ENCODE data around the gene SPIRE2. TPM values are rescaled to one million over a fixed set of nuclear protein-coding genes. Genes with fewer than 3 reads are reported as not detected.

SPIRE2 gene, protein sequence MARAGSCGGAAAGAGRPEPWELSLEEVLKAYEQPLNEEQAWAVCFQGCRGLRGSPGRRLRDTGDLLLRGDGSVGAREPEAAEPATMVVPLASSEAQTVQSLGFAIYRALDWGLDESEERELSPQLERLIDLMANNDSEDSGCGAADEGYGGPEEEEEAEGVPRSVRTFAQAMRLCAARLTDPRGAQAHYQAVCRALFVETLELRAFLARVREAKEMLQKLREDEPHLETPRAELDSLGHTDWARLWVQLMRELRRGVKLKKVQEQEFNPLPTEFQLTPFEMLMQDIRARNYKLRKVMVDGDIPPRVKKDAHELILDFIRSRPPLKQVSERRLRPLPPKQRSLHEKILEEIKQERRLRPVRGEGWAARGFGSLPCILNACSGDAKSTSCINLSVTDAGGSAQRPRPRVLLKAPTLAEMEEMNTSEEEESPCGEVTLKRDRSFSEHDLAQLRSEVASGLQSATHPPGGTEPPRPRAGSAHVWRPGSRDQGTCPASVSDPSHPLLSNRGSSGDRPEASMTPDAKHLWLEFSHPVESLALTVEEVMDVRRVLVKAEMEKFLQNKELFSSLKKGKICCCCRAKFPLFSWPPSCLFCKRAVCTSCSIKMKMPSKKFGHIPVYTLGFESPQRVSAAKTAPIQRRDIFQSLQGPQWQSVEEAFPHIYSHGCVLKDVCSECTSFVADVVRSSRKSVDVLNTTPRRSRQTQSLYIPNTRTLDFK
- 16.1 TPM for total RNA-seq

DNA sequence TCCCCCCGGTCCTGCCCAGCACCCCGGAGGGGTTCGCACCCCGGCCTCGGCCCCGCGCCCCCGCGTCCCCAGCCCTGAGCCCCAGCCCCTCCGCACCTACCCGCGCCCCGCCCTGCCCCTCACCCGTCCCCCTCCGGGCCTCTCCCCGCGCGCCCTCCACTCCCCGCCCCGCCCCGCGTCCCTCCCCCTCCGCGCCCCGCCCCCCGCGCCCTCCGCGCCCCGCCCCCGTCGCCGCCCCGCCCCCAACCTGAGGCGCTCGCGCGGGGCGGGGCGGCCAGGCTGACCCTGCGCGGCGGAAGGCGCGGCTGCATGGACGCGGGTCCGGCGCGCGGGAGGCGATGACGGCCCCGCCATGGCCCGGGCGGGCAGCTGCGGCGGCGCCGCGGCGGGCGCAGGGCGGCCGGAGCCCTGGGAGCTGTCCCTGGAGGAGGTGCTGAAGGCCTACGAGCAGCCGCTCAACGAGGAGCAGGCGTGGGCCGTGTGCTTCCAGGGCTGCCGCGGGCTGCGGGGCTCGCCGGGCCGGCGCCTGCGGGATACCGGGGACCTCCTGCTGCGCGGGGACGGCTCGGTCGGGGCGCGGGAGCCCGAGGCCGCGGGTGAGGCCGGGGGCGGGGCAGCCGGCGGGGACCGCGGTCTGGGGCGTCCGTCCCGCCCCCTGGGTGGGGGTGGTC lies at the start of gene SPIRE2:
TSS of gene SPIRE2 (plus strand) at position 277 of the 671 bp plus-strand sequence. CDS start at position 353, 76 bp downstream.

DNA sequence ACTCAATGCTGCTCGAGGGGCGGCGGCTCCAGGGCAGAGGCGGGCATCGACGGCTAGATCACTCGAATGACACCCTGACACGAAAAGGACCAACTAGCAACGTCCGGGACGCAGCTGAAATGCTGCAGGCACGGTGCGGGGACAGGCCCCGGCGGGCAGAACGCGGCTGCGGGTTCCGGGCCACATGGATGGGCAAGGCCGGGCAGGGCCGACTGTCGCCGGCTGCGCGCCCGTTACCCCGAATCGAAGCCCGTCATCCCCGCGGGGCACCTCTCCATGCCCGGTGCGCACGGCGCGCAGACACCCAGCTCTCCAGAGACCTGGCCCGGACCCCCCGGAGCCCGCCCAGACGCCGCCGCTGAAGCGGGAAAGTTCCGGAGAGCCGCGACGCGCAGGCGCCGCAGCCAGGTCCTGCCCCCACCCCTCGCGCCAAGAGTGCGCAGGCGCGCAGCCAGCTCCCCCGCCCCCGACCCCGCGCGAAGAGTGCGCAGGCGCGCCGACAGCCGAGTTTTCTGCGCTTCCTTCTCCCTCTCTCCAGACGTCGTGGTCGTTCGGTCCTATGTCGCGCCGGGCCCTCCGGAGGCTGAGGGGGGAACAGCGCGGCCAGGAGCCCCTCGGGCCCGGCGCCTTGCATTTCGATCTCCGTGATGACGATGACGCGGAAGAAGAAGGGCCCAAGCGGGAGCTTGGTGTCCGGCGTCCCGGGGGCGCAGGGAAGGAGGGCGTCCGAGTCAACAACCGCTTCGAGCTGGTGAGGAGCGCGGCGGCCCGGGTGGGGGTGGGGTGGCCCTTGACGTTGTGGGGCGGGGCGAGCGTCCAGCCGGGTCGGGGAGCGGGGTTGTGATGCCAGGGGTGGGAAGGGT lies 45.1 kb downstream of the SPIRE2 start, which contains the start of gene TCF25:
TSS of gene TCF25 (plus strand) at position 484 of the 863 bp plus-strand sequence. CDS start at position 560, 76 bp downstream.

DNA sequence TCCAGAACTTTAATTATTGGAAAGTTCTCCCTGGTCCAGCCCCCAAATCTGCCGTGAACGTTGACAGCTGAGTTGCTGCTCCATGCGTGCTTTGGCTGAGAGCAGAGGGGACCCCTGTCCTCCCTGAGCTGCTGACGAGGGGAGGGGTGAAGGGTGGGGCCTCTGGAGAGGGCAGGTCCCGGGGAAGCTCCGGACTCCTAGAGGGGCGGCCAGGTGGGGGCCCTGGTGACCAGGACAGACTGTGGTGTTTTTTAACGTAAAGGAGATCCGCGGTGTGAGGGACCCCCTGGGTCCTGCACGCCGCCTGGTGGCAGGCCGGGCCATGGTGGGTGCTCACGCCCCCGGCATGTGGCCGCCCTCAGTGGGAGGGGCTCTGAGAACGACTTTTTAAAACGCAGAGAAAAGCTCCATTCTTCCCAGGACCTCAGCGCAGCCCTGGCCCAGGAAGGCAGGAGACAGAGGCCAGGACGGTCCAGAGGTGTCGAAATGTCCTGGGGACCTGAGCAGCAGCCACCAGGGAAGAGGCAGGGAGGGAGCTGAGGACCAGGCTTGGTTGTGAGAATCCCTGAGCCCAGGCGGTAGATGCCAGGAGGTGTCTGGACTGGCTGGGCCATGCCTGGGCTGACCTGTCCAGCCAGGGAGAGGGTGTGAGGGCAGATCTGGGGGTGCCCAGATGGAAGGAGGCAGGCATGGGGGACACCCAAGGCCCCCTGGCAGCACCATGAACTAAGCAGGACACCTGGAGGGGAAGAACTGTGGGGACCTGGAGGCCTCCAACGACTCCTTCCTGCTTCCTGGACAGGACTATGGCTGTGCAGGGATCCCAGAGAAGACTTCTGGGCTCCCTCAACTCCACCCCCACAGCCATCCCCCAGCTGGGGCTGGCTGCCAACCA lies 90.4 kb downstream of the SPIRE2 start, which contains the start of gene MC1R:
TSS of gene MC1R (plus strand) at position 410 of the 895 bp plus-strand sequence. CDS start at position 807, 397 bp downstream.

Other genes with a start within 250 kb of the SPIRE2 start
- gene DPEP1, start 214.8 kb upstream of the SPIRE2 start, total RNA-seq: 1.0 TPM
- gene CHMP1A, start 170.8 kb upstream of the SPIRE2 start, total RNA-seq: 49.9 TPM
- 9.7 TPM for gene SPATA33, start 170.6 kb upstream of the SPIRE2 start, total RNA-seq
- 60.5 TPM for gene CDK10, start 141.8 kb upstream of the SPIRE2 start, total RNA-seq
- 12.7 TPM for gene SPATA2L, start 126.8 kb upstream of the SPIRE2 start, total RNA-seq
- gene VPS9D1, start 107.6 kb upstream of the SPIRE2 start, total RNA-seq: 12.1 TPM
- 78.6 TPM for gene ZNF276, start 106.9 kb upstream of the SPIRE2 start, total RNA-seq
- gene FANCA, start 11.8 kb upstream of the SPIRE2 start, total RNA-seq: 17.5 TPM
- 183 TPM for gene TCF25, start 45.1 kb downstream of the SPIRE2 start, total RNA-seq
- gene MC1R, start 90.4 kb downstream of the SPIRE2 start, total RNA-seq: 5.7 TPM
- gene TUBB3, start 94.9 kb downstream of the SPIRE2 start, total RNA-seq: 294 TPM
- gene DEF8, start 120.3 kb downstream of the SPIRE2 start, total RNA-seq: 80.8 TPM
- gene DBNDD1, start 191.0 kb downstream of the SPIRE2 start, total RNA-seq: 18.1 TPM
- gene PRDM7, start 248.9 kb downstream of the SPIRE2 start, total RNA-seq: not detected

Data from camera-type eye (tissue), 1 donor.